A549 treated with GW870086 at 1 μM for 4 hours (cell line): ENCODE measurements around the gene APBA1. TPM values are rescaled to one million over a fixed set of nuclear protein-coding genes. Genes with fewer than 3 reads are reported as not detected.

Experiments
- total RNA-seq: library from RNA; stranded (reverse); fragments of 200-300 nt; extraction: Qiagen RNA extraction; gene quantifications from 5 replicates; pipeline ENCODE4 v1.2.3, GENCODE V29; 2022; ENCODE audit warnings: low read depth

The APBA1 gene
- total RNA-seq, result 0.13 to 0.48 TPM (median 0.15 TPM) in 5 replicates

DNA sequence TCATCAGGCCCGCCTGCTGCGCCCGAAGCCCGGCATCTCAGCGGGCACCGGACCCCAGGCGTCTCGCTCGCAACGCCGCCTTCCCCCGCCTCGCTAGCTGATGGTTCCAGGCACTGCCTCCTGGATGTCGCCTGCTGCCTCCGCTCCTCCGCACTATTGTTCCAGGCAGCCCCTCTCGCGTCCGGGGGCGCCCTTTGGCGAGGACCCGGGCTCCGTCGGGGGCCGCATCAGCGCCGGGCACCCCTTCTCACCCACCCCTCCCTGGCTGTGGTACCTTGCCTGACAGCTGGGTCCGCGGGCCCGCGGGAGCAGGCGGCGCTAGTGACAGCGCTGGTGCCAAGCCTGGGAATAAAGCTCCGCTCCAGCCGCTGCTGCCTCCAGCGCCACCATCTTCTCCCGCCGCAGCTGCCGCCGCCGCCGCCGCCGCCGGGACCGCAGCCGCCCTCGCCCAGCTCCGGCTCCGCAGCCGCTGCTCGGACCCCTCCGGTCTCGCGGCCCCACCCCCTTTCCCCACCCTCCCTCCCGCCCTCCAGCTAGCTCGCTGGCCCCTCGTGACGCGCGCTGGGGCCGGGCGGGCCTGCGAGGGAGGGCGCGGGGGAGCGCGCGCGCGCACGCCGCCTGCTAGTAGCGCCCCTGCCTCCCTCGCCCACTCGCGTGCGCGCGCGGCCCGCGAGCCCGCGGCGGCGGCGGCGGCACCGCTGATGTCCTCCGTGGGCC, at the start of gene APBA1:
Gene APBA1 (minus strand): TSS at position 493 of the 717 bp plus-strand sequence.

Other genes with a start within 250 kb of the APBA1 start
- gene PTAR1, start 87.6 kb upstream of the APBA1 start, total RNA-seq, result 8.3 to 19.7 TPM (median 17.1 TPM) in 5 replicates
- not detected in 5 replicates for gene CFAP95, start 148.4 kb upstream of the APBA1 start, total RNA-seq